Measurements from ENCODE around the gene ENO2. TPM values are rescaled to one million over a fixed set of nuclear protein-coding genes. Genes with fewer than 3 reads are reported as not detected.

The ENO2 gene
- total and polyA plus RNA-seq, 2 experiments from 2014 or later, result 43.5 to 53.5 TPM

DNA sequence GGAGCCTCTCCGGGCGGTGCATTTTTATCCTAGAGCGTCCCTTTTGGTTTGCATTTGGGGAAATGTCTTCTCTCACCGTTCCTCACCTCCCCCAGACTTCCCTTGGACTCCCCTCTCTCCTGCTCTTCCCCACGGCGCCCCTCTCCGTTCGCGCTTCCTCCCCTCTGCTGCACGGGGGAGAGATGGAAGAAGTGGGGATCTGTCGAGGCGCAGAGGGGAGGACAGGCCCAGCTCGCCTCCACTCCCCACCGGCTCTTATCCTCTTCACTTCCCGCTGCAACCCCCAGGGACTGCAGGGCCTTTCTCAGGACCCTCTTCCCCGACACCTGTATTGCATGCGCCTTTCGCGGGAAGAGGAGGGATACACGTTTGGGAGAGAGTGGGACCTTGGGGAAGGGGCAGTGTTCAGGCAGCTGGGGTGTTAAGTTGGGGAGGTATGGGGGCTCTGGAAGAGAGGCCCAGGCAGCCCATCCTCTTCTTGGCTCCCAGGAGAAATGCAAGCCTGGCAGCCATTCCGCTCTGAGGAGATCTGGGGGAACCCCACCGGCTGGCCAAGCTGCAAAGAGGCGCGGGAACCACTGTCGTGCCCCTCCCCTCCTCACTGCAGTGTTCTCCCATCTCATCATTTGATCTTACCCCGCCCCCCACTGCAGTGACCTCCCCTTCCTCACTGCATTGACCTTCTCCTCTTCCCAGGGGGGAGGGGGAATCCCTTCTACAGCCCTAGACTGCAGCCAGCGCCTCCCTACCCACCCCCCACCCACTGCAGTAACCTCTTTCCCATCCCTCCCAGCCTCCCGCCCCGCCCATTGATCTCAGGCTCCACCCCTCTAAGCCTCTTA is 788 bp downstream of the ENO2 start (continued):
- TF ChIP-seq, protein P1, sequence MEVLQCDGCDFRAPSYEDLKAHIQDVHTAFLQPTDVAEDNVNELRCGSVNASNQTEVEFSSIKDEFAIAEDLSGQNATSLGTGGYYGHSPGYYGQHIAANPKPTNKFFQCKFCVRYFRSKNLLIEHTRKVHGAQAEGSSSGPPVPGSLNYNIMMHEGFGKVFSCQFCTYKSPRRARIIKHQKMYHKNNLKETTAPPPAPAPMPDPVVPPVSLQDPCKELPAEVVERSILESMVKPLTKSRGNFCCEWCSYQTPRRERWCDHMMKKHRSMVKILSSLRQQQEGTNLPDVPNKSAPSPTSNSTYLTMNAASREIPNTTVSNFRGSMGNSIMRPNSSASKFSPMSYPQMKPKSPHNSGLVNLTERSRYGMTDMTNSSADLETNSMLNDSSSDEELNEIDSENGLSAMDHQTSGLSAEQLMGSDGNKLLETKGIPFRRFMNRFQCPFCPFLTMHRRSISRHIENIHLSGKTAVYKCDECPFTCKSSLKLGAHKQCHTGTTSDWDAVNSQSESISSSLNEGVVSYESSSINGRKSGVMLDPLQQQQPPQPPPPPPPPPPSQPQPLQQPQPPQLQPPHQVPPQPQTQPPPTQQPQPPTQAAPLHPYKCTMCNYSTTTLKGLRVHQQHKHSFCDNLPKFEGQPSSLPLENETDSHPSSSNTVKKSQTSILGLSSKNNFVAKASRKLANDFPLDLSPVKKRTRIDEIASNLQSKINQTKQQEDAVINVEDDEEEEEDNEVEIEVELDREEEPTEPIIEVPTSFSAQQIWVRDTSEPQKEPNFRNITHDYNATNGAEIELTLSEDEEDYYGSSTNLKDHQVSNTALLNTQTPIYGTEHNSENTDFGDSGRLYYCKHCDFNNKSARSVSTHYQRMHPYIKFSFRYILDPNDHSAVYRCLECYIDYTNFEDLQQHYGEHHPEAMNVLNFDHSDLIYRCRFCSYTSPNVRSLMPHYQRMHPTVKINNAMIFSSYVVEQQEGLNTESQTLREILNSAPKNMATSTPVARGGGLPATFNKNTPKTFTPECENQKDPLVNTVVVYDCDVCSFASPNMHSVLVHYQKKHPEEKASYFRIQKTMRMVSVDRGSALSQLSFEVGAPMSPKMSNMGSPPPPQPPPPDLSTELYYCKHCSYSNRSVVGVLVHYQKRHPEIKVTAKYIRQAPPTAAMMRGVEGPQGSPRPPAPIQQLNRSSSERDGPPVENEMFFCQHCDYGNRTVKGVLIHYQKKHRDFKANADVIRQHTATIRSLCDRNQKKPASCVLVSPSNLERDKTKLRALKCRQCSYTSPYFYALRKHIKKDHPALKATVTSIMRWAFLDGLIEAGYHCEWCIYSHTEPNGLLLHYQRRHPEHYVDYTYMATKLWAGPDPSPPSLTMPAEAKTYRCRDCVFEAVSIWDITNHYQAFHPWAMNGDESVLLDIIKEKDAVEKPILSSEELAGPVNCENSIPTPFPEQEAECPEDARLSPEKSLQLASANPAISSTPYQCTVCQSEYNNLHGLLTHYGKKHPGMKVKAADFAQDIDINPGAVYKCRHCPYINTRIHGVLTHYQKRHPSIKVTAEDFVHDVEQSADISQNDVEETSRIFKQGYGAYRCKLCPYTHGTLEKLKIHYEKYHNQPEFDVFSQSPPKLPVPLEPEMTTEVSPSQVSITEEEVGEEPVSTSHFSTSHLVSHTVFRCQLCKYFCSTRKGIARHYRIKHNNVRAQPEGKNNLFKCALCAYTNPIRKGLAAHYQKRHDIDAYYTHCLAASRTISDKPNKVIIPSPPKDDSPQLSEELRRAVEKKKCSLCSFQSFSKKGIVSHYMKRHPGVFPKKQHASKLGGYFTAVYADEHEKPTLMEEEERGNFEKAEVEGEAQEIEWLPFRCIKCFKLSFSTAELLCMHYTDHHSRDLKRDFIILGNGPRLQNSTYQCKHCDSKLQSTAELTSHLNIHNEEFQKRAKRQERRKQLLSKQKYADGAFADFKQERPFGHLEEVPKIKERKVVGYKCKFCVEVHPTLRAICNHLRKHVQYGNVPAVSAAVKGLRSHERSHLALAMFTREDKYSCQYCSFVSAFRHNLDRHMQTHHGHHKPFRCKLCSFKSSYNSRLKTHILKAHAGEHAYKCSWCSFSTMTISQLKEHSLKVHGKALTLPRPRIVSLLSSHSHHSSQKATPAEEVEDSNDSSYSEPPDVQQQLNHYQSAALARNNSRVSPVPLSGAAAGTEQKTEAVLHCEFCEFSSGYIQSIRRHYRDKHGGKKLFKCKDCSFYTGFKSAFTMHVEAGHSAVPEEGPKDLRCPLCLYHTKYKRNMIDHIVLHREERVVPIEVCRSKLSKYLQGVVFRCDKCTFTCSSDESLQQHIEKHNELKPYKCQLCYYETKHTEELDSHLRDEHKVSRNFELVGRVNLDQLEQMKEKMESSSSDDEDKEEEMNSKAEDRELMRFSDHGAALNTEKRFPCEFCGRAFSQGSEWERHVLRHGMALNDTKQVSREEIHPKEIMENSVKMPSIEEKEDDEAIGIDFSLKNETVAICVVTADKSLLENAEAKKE (CRISPR knock-in tag; IDR thresholded peaks at IDR 0.05), result no peak

- peak overlapping the region; percentile 98 for H3K4me2 ChIP-seq
- H4K20me1 ChIP-seq (replicated peaks; ENCODE audit: insufficient read depth), result no peaks in the 10 kb centered on the region
- H3K9me2 ChIP-seq (ENCODE audit: insufficient read depth), result no peaks in the 10 kb centered on the region
- H3K36me3 ChIP-seq (ENCODE audit: insufficient read depth), result peaks cover 6% of the 10 kb centered on the region
- H3K9me3 Mint-ChIP-seq, result no peaks in the 10 kb centered on the region
- no peak for ATAC-seq
- no peak for DNase-seq (ENCODE audit: low spot score)
- H3K27me3 Mint-ChIP-seq (ENCODE audit: insufficient read depth, low read depth, poor library complexity), result peaks cover 17% of the 10 kb centered on the region
- no peaks in the 10 kb centered on the region for H3K27me3 ChIP-seq (ENCODE audit: insufficient read depth)
- peaks cover 8% of the 10 kb centered on the region for H3K79me2 ChIP-seq (replicated peaks; ENCODE audit: insufficient read depth)
- no peak overlapping the region for H3K27ac ChIP-seq (ENCODE audit: low read depth)
- H3F3A ChIP-seq (replicated peaks; ENCODE audit: low read depth), result 0 out of 2 replicates have a peak, but pooled peaks cover 15% of the 10 kb centered on the region
- TF ChIP-seq, protein P1 (CRISPR knock-in tag; IDR thresholded peaks at IDR 0.05), result no peak
- TF ChIP-seq POLR2AphosphoS5 (IDR thresholded peaks at IDR 0.05; ENCODE audit: low read depth), result no peak
- no peak for TF ChIP-seq NANOG (IDR thresholded peaks at IDR 0.05; ENCODE audit: borderline replicate concordance)
- TF ChIP-seq, protein P2, sequence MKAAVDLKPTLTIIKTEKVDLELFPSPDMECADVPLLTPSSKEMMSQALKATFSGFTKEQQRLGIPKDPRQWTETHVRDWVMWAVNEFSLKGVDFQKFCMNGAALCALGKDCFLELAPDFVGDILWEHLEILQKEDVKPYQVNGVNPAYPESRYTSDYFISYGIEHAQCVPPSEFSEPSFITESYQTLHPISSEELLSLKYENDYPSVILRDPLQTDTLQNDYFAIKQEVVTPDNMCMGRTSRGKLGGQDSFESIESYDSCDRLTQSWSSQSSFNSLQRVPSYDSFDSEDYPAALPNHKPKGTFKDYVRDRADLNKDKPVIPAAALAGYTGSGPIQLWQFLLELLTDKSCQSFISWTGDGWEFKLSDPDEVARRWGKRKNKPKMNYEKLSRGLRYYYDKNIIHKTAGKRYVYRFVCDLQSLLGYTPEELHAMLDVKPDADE (IDR thresholded peaks at IDR 0.05), result no peak
- TF ChIP-seq JUNB (IDR thresholded peaks at IDR 0.05; ENCODE audit: unreplicated experiment), result no peak
- TF ChIP-seq ZNF331 (CRISPR knock-in tag; IDR thresholded peaks at IDR 0.05; ENCODE audit: low read depth), result no peak
- TF ChIP-seq EZH2phosphoT487 (IDR thresholded peaks at IDR 0.05; ENCODE audit: unreplicated experiment), result no peak
- H3K4me1 ChIP-seq (ENCODE audit: insufficient read depth), result peaks cover 19% of the 10 kb centered on the region
- H2AFZ ChIP-seq, result no peak overlapping the region
- H3K27ac Mint-ChIP-seq, result no peak overlapping the region
- H3K4me3 ChIP-seq, result peak overlapping the region; percentile 92; the same call in 1 of the 2 replicates
- H3K4me3 Mint-ChIP-seq, result peak overlapping the region; percentile 97
- peaks cover 44% of the 10 kb centered on the region for H3K36me3 Mint-ChIP-seq (ENCODE audit: low read depth)
- peaks cover 39% of the 10 kb centered on the region for H3K4me1 Mint-ChIP-seq
These were observed 1.5 kb downstream of the ENO2 start for GRCh38 chr12:6915789-6916285.

Measured in GM23338 (cell line).